ENCODE measurements around the gene ZNF343. TPM values are rescaled to one million over a fixed set of nuclear protein-coding genes. Genes with fewer than 3 reads are reported as not detected.
"Not testable (repeated sequence)": the region's sequence is repeated elsewhere in the genome, so short reads cannot be mapped to it uniquely, and the experiment has no call there.

Gene ZNF343
- polyA plus RNA-seq (2012; ENCODE audit: insufficient read depth, insufficient read length): 8.9 TPM

GRCh38 chr20:2508631-2509467 is at the start of gene ZNF343:
ZNF343 (minus strand) TSS chr20:2508915; CDS start chr20:2493895, 15,020 bp downstream.
- DNase-seq (ENCODE audit: low read depth, low spot score): peak; percentile 75
- peak within 1 kb of the TSS; percentile 89 for H3K4me3 ChIP-seq (ENCODE audit: low read length)

DNA sequence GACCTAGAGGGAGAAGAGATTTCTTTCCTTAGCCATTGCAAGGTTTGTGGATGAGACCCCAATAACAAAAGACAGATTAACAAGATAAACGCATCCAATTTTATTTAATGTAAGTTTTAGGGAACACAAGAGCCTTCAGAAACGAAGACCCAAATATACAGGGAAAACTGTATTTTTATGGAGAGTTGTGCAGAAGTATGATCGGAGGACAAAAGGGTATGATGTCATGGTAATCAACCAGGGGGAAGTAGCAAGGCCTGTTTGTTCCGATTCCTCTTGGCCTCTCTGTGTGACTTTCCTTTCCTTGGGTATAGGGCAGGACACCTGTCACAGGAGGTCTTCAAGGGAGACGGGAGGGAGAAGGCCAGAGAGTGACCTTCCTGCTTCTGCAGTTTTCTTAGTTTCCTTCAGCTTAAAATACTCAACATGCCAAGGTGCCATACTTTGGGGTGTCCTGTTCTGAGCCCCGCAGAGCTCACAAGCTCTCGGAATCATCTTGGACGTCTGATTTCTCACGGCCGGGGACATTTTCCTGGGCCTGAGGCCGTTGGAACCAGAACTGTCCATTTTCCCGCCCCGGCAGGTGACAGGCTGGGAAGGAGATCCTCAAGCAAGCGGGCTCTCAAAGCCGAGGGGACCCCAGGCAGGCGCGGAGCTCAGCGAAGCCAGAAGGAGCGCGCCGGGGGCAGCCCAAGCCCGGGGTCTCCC is 49.3 kb upstream of the ZNF343 start:
- no peak for DNase-seq (ENCODE audit: low read depth, low spot score)
- H3K4me3 ChIP-seq (ENCODE audit: low read length): no peak overlapping the region

GRCh38 chr20:2545594-2545993 is 36.9 kb upstream of the ZNF343 start:
- no peak overlapping the region for H3K4me3 ChIP-seq (ENCODE audit: low read length)
- no peak for DNase-seq (ENCODE audit: low read depth, low spot score)

DNA sequence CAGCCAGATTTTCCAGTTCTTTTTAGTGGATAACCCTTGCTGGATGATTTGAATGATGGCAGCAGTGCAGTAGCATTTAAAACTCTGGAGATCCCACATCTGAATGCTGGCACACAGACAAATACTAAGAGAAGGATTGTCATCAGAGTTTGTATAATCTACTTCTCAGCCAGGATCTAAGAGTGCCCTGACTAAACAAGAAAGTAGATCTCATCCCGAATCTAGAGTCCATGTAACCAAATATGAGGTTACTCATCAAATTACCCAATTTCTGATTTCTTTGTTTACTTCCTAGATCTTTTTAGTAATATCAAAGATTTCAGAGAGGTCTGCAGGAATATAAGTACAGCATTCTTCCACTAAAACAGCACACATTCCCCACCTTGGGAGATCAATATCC is 35.5 kb upstream of the ZNF343 start:
- H3K4me3 ChIP-seq (ENCODE audit: low read length): no peak overlapping the region
- DNase-seq (ENCODE audit: low read depth, low spot score): no peak

GRCh38 chr20:2542361-2542760 is 33.6 kb upstream of the ZNF343 start:
- no peak for DNase-seq (ENCODE audit: low read depth, low spot score)
- no peak overlapping the region for H3K4me3 ChIP-seq (ENCODE audit: low read length)

DNA sequence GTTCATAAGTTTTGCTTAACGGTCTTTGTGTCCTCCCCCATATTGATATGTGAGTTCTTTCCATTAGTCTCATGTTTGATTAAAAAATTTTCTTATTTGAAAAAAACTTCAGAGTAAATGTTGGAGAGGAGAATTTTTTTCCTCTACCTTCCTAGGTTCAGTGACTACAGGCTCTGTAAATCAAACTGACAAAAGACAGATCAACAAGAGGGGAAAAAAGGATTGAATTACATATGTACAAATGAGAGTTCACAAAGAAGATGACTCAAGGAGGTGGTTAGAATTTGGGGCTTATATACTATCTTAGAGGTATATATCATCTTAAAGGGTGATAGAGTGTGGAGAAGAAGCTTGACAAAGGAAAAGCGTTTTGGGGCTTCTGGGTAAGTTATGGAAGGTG is 33.2 kb upstream of the ZNF343 start:
- H3K4me3 ChIP-seq (ENCODE audit: low read length): no peak overlapping the region

GRCh38 chr20:2538931-2539720 is 30.4 kb upstream of the ZNF343 start:
- H3K4me3 ChIP-seq (ENCODE audit: low read length): no peak overlapping the region
- no peak for DNase-seq (ENCODE audit: low read depth, low spot score)

More for the DNA sequence above, 33.2 kb upstream of the ZNF343 start:
- no peak for DNase-seq (ENCODE audit: low read depth, low spot score)

DNA sequence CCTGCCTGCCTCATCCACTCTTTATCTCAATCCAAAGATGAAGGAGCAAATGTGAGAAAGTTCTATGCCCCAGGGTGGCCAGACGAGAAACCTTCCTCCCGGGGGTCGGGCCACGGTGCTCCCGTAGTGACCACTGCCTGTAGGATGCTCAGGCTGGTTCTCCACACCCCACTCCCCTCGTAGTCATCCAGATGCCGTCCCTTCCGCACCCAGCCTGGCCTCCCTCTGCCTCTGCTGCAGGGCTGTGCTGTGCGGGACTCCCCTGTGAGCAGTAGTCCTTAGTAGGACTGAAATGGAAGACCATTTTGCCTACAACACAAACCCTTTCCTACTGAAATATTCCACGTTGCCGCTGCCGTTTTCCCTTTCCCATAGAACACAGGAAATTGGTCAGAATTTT is 29.6 kb upstream of the ZNF343 start:
- no peak overlapping the region for H3K4me3 ChIP-seq (ENCODE audit: low read length)
- DNase-seq (ENCODE audit: low read depth, low spot score): no peak

GRCh38 chr20:2537101-2537500 is 28.4 kb upstream of the ZNF343 start:
- H3K4me3 ChIP-seq (ENCODE audit: low read length): no peak overlapping the region
- DNase-seq (ENCODE audit: low read depth, low spot score): no peak

GRCh38 chr20:2536560-2536986 is 27.9 kb upstream of the ZNF343 start, which contains the start of gene TMC2:
TMC2 (plus strand) TSS chr20:2536573; CDS start chr20:2536622, 49 bp downstream.
- no peak for DNase-seq (ENCODE audit: low read depth, low spot score)
- H3K4me3 ChIP-seq (ENCODE audit: low read length): no peak within 1 kb of the TSS

GRCh38 chr20:2535711-2536559 is 27.2 kb upstream of the ZNF343 start:
- no peak for DNase-seq (ENCODE audit: low read depth, low spot score)

GRCh38 chr20:2533118-2533517 is 24.4 kb upstream of the ZNF343 start:
- no peak for DNase-seq (ENCODE audit: low read depth, low spot score)
- no peak overlapping the region for H3K4me3 ChIP-seq (ENCODE audit: low read length)

More at GRCh38 chr20:2535711-2536559, 27.2 kb upstream of the ZNF343 start:
- no peak overlapping the region for H3K4me3 ChIP-seq (ENCODE audit: low read length)

- no peak for DNase-seq (ENCODE audit: low read depth, low spot score)
- no peak overlapping the region for H3K4me3 ChIP-seq (ENCODE audit: low read length)
These were observed 20.1 kb upstream of the ZNF343 start for GRCh38 chr20:2528671-2529271.

- H3K4me3 ChIP-seq (ENCODE audit: low read length): no peak overlapping the region
These were observed 19.0 kb upstream of the ZNF343 start for GRCh38 chr20:2527762-2528161.

GRCh38 chr20:2526218-2526583 is 17.5 kb upstream of the ZNF343 start:
- not testable (repeated sequence) for DNase-seq (ENCODE audit: low read depth, low spot score); H3K4me3 ChIP-seq (ENCODE audit: low read length)

More at GRCh38 chr20:2527762-2528161, 19.0 kb upstream of the ZNF343 start:
- no peak for DNase-seq (ENCODE audit: low read depth, low spot score)

DNA sequence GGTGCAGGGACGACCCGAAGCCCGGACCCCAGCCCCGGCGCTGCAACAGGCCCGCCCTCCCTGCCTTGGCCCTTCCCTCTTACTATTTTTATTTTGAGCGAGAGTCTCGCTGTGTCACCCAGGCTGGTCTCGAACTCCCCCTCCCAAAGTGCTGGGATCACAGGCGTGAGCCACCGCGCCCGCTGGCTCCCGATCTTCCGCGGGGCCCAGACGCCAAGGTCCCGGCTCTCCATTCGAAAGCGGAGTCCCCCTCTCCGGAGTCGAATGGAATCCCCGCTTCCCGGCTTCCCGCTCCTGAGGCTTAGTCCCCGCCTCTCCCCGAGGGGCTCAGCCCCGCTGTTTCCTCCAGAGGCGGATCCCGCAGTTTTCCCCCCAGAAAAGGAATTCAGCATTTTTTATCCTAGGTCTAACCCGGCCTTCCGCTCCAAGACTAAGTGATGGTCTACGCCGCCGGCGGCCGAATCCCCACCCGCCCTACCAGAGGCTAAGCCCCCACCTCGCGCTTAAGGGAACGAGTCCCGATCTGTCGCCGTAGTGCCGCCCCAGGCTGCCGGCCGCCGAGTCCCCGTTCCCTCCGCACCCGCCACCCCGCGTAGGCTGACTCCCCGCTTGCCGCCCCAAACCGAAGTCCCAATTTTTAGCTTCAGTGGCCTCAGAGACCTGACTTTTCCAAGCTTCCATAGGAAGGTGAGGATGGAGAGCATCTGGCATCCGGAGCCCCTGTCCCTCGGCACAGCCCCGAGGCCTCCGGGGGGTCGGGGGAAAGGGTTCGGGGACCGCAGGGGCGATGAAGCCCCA is 16.2 kb upstream of the ZNF343 start:
- no peak for DNase-seq (ENCODE audit: low read depth, low spot score)
- peak overlapping the region; percentile 61 for H3K4me3 ChIP-seq (ENCODE audit: low read length)

- DNase-seq (ENCODE audit: low read depth, low spot score): peak; percentile 53
- peak overlapping the region; percentile 61 for H3K4me3 ChIP-seq (ENCODE audit: low read length)
These were observed 15.4 kb upstream of the ZNF343 start for GRCh38 chr20:2523919-2524708.

All from Jurkat, Clone E6-1 (cell line).